ENCODE measurements around the gene SLC41A1. TPM values are rescaled to one million over a fixed set of nuclear protein-coding genes. Genes with fewer than 3 reads are reported as not detected.
A peak's percentile ranks its signal among the peaks of the same experiment; 100 is the strongest.

The SLC41A1 gene
- total RNA-seq, 2 donors from 2014 or later, result 33.5 to 36.2 TPM

- peaks cover 6% of the 10 kb centered on the region for H3K36me3 Mint-ChIP-seq (ENCODE audit: low read depth)
- no peak for DNase-seq
- H3K9me3 ChIP-seq (ENCODE audit: control insufficient read depth, low read length, poor library complexity, severe bottlenecking), result no peaks in the 10 kb centered on the region
- H3K4me3 Mint-ChIP-seq, result peak overlapping the region; percentile 95
- H3K27ac Mint-ChIP-seq, result peak overlapping the region; percentile 93
- H3K4me1 Mint-ChIP-seq, result peaks cover 65% of the 10 kb centered on the region
- ATAC-seq, result no peak
- H3K27me3 Mint-ChIP-seq, result no peaks in the 10 kb centered on the region
Measured at GRCh38 chr1:205810448-205811157, 2.4 kb downstream of the SLC41A1 start.

- Mint-ChIP-seq H3K4me3 (peak overlapping the region; percentile 49), H3K27me3 (no peaks in the 10 kb centered on the region), H3K36me3 (ENCODE audit: low read depth) (peaks cover 6% of the 10 kb centered on the region), H3K27ac (no peak overlapping the region), H3K4me1 (peaks cover 72% of the 10 kb centered on the region)
- ATAC-seq (no peak), DNase-seq (no peak)
- H3K9me3 ChIP-seq (ENCODE audit: control insufficient read depth, low read length, poor library complexity, severe bottlenecking), result no peaks in the 10 kb centered on the region
Measured at GRCh38 chr1:205809942-205810345, 3.1 kb downstream of the SLC41A1 start.

- ATAC-seq (no peak), DNase-seq (no peak)
- no peak overlapping the region for H3K27ac Mint-ChIP-seq
- no peak overlapping the region for H3K4me3 Mint-ChIP-seq
- H3K27me3 Mint-ChIP-seq, result no peaks in the 10 kb centered on the region
- no peaks in the 10 kb centered on the region for H3K9me3 ChIP-seq (ENCODE audit: control insufficient read depth, low read length, poor library complexity, severe bottlenecking)
- H3K4me1 Mint-ChIP-seq, result peaks cover 75% of the 10 kb centered on the region
- H3K36me3 Mint-ChIP-seq (ENCODE audit: low read depth), result peaks cover 6% of the 10 kb centered on the region
Measured at GRCh38 chr1:205809469-205809868, 3.5 kb downstream of the SLC41A1 start.

- H3K27me3 Mint-ChIP-seq, result no peaks in the 10 kb centered on the region
Measured at GRCh38 chr1:205805082-205805711, 7.8 kb downstream of the SLC41A1 start.

GRCh38 chr1:205804605-205805004 is 8.4 kb downstream of the SLC41A1 start:
- H3K9me3 ChIP-seq (ENCODE audit: control insufficient read depth, low read length, poor library complexity, severe bottlenecking), result no peaks in the 10 kb centered on the region
- Mint-ChIP-seq H3K27ac (peak overlapping the region; percentile 88), H3K4me3 (no peak overlapping the region), H3K27me3 (no peaks in the 10 kb centered on the region), H3K36me3 (ENCODE audit: low read depth) (peaks cover 2% of the 10 kb centered on the region), H3K4me1 (peaks cover 47% of the 10 kb centered on the region)
- no peak for DNase-seq
- ATAC-seq, result no peak

More at GRCh38 chr1:205805082-205805711, 7.8 kb downstream of the SLC41A1 start:
- peaks cover 2% of the 10 kb centered on the region for H3K36me3 Mint-ChIP-seq (ENCODE audit: low read depth)
- peak overlapping the region; percentile 88 for H3K4me3 Mint-ChIP-seq
- ATAC-seq (peak; percentile 48), DNase-seq (no peak)
- H3K9me3 ChIP-seq (ENCODE audit: control insufficient read depth, low read length, poor library complexity, severe bottlenecking), result no peaks in the 10 kb centered on the region
- H3K27ac Mint-ChIP-seq, result peak overlapping the region; percentile 88
- H3K4me1 Mint-ChIP-seq, result peaks cover 51% of the 10 kb centered on the region

GRCh38 chr1:205803986-205804385 is 9.0 kb downstream of the SLC41A1 start:
- DNase-seq (no peak), ATAC-seq (no peak)
- Mint-ChIP-seq H3K27me3 (no peaks in the 10 kb centered on the region), H3K27ac (peak overlapping the region; percentile 88), H3K36me3 (ENCODE audit: low read depth) (peaks cover 2% of the 10 kb centered on the region), H3K4me1 (peaks cover 41% of the 10 kb centered on the region), H3K4me3 (no peak overlapping the region)
- H3K9me3 ChIP-seq (ENCODE audit: control insufficient read depth, low read length, poor library complexity, severe bottlenecking), result no peaks in the 10 kb centered on the region

- DNase-seq, result no peak
- no peak overlapping the region for H3K4me3 Mint-ChIP-seq
- H3K27ac Mint-ChIP-seq, result no peak overlapping the region
- H3K36me3 Mint-ChIP-seq (ENCODE audit: low read depth), result peaks cover 9% of the 10 kb centered on the region
- peaks cover 31% of the 10 kb centered on the region for H3K4me1 Mint-ChIP-seq
- ATAC-seq, result no peak
- H3K27me3 Mint-ChIP-seq, result no peaks in the 10 kb centered on the region
- no peaks in the 10 kb centered on the region for H3K9me3 ChIP-seq (ENCODE audit: control insufficient read depth, low read length, poor library complexity, severe bottlenecking)
Measured at GRCh38 chr1:205802060-205802459, 10.9 kb downstream of the SLC41A1 start.

- H3K4me3 Mint-ChIP-seq, result no peak overlapping the region
- DNase-seq (no peak), ATAC-seq (no peak)
- peaks cover 12% of the 10 kb centered on the region for H3K36me3 Mint-ChIP-seq (ENCODE audit: low read depth)
- peaks cover 23% of the 10 kb centered on the region for H3K4me1 Mint-ChIP-seq
- no peak overlapping the region for H3K27ac Mint-ChIP-seq
- H3K9me3 ChIP-seq (ENCODE audit: control insufficient read depth, low read length, poor library complexity, severe bottlenecking), result no peaks in the 10 kb centered on the region
- no peaks in the 10 kb centered on the region for H3K27me3 Mint-ChIP-seq
Measured at GRCh38 chr1:205800981-205801703, 11.9 kb downstream of the SLC41A1 start.

- Mint-ChIP-seq H3K4me1 (peaks cover 16% of the 10 kb centered on the region), H3K27ac (no peak overlapping the region), H3K4me3 (no peak overlapping the region), H3K27me3 (no peaks in the 10 kb centered on the region), H3K36me3 (ENCODE audit: low read depth) (peaks cover 12% of the 10 kb centered on the region)
- H3K9me3 ChIP-seq (ENCODE audit: control insufficient read depth, low read length, poor library complexity, severe bottlenecking), result no peaks in the 10 kb centered on the region
- ATAC-seq (no peak), DNase-seq (no peak)
Measured at GRCh38 chr1:205800427-205800826, 12.6 kb downstream of the SLC41A1 start.

GRCh38 chr1:205798577-205798976 is 14.4 kb downstream of the SLC41A1 start:
- Mint-ChIP-seq H3K4me1 (peaks cover 6% of the 10 kb centered on the region), H3K4me3 (no peak overlapping the region), H3K27ac (no peak overlapping the region), H3K27me3 (no peaks in the 10 kb centered on the region), H3K36me3 (ENCODE audit: low read depth) (peaks cover 15% of the 10 kb centered on the region)
- DNase-seq (no peak), ATAC-seq (no peak)
- no peaks in the 10 kb centered on the region for H3K9me3 ChIP-seq (ENCODE audit: control insufficient read depth, low read length, poor library complexity, severe bottlenecking)

- Mint-ChIP-seq H3K27me3 (no peaks in the 10 kb centered on the region), H3K36me3 (ENCODE audit: low read depth) (peaks cover 15% of the 10 kb centered on the region), H3K4me3 (peak overlapping the region; percentile 31), H3K27ac (no peak overlapping the region), H3K4me1 (peaks cover 7% of the 10 kb centered on the region)
- no peaks in the 10 kb centered on the region for H3K9me3 ChIP-seq (ENCODE audit: control insufficient read depth, low read length, poor library complexity, severe bottlenecking)
- ATAC-seq (no peak), DNase-seq (no peak)
Measured at GRCh38 chr1:205797168-205797567, 15.8 kb downstream of the SLC41A1 start.

- Mint-ChIP-seq H3K27ac (peak overlapping the region; percentile 59), H3K36me3 (ENCODE audit: low read depth) (peaks cover 24% of the 10 kb centered on the region)
Measured at GRCh38 chr1:205794011-205794730, 18.8 kb downstream of the SLC41A1 start.

More at GRCh38 chr1:205794011-205794730, 18.8 kb downstream of the SLC41A1 start:
- DNase-seq (no peak), ATAC-seq (no peak)
- peaks cover 15% of the 10 kb centered on the region for H3K4me1 Mint-ChIP-seq
- H3K27me3 Mint-ChIP-seq, result no peaks in the 10 kb centered on the region
- no peaks in the 10 kb centered on the region for H3K9me3 ChIP-seq (ENCODE audit: control insufficient read depth, low read length, poor library complexity, severe bottlenecking)
- H3K4me3 Mint-ChIP-seq, result no peak overlapping the region
